Astrocyte (in vitro differentiated cells and primary cell): ENCODE results near the gene CAMK2D.

ENCODE experiments used
- EZH2 ChIP-seq: IDR thresholded peaks from 2 replicates; pipeline ENCODE4 v1.6.1; 2012; ENCODE audit warnings: mild to moderate bottlenecking, low read length, inconsistent platforms; ENCODE audit not compliant: insufficient read depth
- TF ChIP-seq, protein P1 (sequence below): IDR thresholded peaks from 2 replicates; pipeline ENCODE4 v1.5.1; 2011; ENCODE audit warnings: low read depth, mild to moderate bottlenecking, inconsistent platforms, low read length, moderate library complexity; ENCODE audit not compliant: insufficient read depth

GRCh38 chr4:113591982-113592381 lies 169.6 kb downstream of the CAMK2D start:
- TF ChIP-seq, protein P1, sequence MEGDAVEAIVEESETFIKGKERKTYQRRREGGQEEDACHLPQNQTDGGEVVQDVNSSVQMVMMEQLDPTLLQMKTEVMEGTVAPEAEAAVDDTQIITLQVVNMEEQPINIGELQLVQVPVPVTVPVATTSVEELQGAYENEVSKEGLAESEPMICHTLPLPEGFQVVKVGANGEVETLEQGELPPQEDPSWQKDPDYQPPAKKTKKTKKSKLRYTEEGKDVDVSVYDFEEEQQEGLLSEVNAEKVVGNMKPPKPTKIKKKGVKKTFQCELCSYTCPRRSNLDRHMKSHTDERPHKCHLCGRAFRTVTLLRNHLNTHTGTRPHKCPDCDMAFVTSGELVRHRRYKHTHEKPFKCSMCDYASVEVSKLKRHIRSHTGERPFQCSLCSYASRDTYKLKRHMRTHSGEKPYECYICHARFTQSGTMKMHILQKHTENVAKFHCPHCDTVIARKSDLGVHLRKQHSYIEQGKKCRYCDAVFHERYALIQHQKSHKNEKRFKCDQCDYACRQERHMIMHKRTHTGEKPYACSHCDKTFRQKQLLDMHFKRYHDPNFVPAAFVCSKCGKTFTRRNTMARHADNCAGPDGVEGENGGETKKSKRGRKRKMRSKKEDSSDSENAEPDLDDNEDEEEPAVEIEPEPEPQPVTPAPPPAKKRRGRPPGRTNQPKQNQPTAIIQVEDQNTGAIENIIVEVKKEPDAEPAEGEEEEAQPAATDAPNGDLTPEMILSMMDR, result no peak
- TF ChIP-seq EZH2, result no peak
